ENCODE data around the gene GGA1. TPM values are rescaled to one million over a fixed set of nuclear protein-coding genes. Genes with fewer than 3 reads are reported as not detected.

GGA1 gene
- total RNA-seq, 1 donor from 2014 or later: 80.2 TPM

DNA sequence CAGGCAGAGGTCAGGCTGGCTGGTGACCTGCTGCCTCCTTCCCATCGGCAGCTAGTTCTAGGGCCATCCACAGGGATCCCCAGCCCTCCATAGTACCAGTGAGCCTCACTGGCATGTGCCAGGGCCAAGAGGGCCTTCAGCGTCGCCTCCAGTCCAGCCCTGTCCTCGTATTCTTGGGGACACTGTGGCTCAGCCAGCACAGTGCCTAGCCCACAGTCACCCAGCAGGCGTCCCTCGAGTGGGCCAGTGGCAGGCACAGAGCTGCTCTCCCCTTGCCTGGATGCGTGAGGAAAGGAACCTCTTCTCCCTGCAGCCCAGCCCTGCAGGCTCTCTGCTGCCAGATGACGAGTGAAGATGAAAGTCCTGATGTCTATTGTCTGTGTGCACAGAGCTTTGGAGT, 20.2 kb downstream of the GGA1 start:
- Mint-ChIP-seq H3K9me3 (no peaks in the 10 kb centered on the region), H3K36me3 (peaks cover 4% of the 10 kb centered on the region), H3K27me3 (no peaks in the 10 kb centered on the region), H3K27ac (no peak overlapping the region), H3K4me3 (no peak overlapping the region), H3K4me1 (ENCODE audit: unreplicated experiment) (peaks cover 6% of the 10 kb centered on the region)
- TF ChIP-seq, protein P1, sequence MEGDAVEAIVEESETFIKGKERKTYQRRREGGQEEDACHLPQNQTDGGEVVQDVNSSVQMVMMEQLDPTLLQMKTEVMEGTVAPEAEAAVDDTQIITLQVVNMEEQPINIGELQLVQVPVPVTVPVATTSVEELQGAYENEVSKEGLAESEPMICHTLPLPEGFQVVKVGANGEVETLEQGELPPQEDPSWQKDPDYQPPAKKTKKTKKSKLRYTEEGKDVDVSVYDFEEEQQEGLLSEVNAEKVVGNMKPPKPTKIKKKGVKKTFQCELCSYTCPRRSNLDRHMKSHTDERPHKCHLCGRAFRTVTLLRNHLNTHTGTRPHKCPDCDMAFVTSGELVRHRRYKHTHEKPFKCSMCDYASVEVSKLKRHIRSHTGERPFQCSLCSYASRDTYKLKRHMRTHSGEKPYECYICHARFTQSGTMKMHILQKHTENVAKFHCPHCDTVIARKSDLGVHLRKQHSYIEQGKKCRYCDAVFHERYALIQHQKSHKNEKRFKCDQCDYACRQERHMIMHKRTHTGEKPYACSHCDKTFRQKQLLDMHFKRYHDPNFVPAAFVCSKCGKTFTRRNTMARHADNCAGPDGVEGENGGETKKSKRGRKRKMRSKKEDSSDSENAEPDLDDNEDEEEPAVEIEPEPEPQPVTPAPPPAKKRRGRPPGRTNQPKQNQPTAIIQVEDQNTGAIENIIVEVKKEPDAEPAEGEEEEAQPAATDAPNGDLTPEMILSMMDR (conservative IDR thresholded peaks at IDR 0.05): no peak
- DNase-seq (ENCODE audit: extremely low spot score, unreplicated experiment): no peak

DNA sequence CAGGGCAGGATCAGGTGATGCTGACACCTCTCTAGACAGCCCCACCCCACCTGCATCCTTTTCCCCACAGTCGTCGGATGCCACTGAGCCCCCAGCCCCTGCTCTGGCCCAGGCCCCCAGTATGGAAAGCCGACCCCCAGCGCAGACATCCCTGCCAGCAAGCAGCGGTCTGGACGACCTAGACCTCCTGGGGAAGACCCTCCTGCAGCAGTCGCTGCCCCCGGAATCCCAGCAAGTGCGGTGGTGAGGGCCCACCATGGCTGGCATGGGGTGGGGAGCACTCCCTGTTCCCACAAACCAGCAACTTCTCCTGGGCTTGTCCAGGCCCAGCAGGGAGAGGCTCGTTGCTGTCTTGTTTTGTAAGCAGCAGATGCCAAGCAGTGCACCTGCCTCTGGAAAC, 21.3 kb downstream of the GGA1 start:
- TF ChIP-seq, protein P1 (conservative IDR thresholded peaks at IDR 0.05): no peak

DNA sequence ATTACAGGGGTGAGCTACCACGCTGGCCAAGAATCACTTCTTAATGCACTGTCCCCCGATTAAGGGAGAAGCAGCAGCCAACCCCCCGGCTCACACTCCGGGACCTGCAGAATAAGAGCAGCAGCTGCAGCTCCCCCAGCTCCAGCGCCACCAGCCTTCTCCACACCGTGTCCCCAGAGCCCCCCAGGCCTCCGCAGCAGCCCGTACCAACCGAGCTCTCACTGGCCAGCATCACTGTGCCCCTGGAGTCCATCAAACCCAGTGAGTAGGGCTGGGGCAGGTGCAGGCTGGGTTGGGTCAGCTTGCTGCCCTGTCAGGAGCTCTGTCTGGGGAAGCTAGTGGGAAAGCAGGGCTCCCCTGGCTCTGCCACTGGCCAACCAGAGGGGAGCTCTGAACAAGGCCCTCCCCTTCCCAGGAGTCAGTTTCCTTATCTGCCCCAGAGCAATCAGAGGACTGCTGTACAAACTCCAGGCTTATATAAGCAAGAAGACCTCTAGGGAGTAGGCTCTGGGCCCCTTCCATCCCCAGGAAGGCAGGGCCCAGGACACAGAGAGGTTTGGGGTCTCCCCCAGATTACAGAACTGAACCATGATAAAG, 22.3 kb downstream of the GGA1 start:
- Mint-ChIP-seq H3K36me3 (no peaks in the 10 kb centered on the region), H3K4me3 (no peak overlapping the region), H3K27ac (peak overlapping the region; percentile 43), H3K27me3 (no peaks in the 10 kb centered on the region), H3K4me1 (ENCODE audit: unreplicated experiment) (peaks cover 11% of the 10 kb centered on the region), H3K9me3 (no peaks in the 10 kb centered on the region)
- TF ChIP-seq, protein P1 (conservative IDR thresholded peaks at IDR 0.05): no peak
- no peak for DNase-seq (ENCODE audit: extremely low spot score, unreplicated experiment)

More for the DNA sequence above, 21.3 kb downstream of the GGA1 start:
- DNase-seq (ENCODE audit: extremely low spot score, unreplicated experiment): no peak
- Mint-ChIP-seq H3K36me3 (peaks cover 4% of the 10 kb centered on the region), H3K27me3 (no peaks in the 10 kb centered on the region), H3K9me3 (no peaks in the 10 kb centered on the region), H3K27ac (no peak overlapping the region), H3K4me1 (ENCODE audit: unreplicated experiment) (peaks cover 16% of the 10 kb centered on the region), H3K4me3 (no peak overlapping the region)

DNA sequence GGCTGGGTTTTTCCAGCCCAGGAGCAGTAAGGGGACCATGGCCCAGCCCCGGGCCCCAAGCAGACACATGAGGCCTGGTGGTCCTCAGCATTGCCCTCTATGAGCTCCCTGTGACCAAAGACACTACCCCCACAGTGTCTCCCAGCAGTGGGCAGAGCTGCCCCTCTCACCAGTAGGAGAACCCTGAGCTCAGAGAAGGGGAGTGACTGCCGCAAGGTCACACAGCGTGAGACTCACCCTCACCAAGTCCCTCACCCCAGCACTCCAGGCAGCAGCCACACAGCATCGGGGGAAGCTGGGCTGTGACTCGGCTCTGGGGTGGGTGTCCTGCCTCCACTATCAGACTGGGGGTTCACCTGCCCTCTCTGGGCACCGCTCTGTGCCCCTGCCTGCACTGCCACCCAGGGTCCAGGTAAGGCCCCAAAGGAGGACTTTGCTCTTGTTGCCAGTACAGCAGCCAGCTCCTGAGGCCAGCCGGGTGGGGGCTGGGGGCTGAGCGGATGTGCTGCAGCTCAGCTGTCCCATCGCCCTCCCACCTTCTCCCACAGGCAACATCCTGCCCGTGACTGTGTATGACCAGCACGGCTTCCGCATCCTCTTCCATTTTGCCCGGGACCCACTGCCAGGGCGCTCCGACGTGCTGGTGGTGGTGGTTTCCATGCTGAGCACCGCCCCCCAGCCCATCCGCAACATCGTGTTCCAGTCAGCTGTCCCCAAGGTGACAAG, 23.0 kb downstream of the GGA1 start:
- TF ChIP-seq, protein P1 (conservative IDR thresholded peaks at IDR 0.05): no peak
- DNase-seq (ENCODE audit: extremely low spot score, unreplicated experiment): no peak
- peak overlapping the region; percentile 43 for H3K27ac Mint-ChIP-seq
- no peak overlapping the region for H3K4me3 Mint-ChIP-seq
- H3K4me1 Mint-ChIP-seq (ENCODE audit: unreplicated experiment): peaks cover 11% of the 10 kb centered on the region
- no peaks in the 10 kb centered on the region for H3K9me3 Mint-ChIP-seq
- H3K36me3 Mint-ChIP-seq: no peaks in the 10 kb centered on the region
- no peaks in the 10 kb centered on the region for H3K27me3 Mint-ChIP-seq

DNA sequence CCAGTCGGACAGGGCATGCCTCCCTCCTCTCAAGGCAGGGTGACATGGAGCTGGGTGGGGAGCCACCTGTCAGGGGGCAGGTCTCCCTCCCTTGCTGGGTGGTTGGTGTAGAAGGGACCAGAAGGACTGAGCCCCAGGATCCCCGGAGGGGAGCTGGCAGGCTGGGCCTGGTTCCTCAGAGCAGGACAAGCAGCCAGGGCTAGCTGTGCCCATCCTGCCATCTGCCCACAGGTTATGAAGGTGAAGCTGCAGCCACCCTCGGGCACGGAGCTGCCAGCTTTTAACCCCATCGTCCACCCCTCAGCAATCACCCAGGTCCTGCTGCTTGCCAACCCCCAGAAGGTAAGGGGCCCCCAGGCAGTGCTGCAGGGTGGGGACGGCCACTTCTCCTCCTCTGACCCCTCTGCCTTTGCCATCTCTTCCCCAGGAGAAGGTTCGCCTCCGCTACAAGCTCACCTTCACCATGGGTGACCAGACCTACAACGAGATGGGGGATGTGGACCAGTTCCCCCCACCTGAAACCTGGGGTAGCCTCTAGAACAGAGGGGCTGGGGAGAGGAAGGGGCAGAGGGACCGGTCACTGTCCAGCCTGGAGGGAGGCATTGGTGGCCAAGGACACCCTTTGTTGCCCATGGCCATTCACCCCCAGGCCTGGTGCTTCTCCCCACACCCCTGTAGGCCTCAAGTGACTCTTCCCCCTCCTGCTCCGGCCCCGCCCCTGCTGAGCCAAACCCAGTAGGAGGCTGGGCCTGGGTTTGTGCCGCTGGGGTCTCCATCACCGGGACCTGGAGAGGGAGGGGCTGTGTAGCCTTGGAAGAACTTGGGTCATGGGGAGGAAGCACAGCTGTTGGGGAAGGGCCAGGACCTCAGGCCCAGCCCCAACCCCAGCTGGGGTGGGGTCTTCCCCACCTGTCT, 23.8 kb downstream of the GGA1 start:
- H3K27me3 Mint-ChIP-seq: no peaks in the 10 kb centered on the region
- H3K9me3 Mint-ChIP-seq: no peaks in the 10 kb centered on the region
- TF ChIP-seq, protein P1 (conservative IDR thresholded peaks at IDR 0.05): no peak
- peaks cover 11% of the 10 kb centered on the region for H3K4me1 Mint-ChIP-seq (ENCODE audit: unreplicated experiment)
- H3K27ac Mint-ChIP-seq: no peak overlapping the region
- H3K4me3 Mint-ChIP-seq: no peak overlapping the region
- DNase-seq (ENCODE audit: extremely low spot score, unreplicated experiment): no peak
- no peaks in the 10 kb centered on the region for H3K36me3 Mint-ChIP-seq
